Left lung (tissue), 10 donors: ENCODE measurements around the gene TBL1X. TPM values are rescaled to one million over a fixed set of nuclear protein-coding genes. Genes with fewer than 3 reads are reported as not detected.

Experiments used
- ATAC-seq: fragments of 200-7000 bp; cut with Tn5 transposase; one replicate; pipeline ENCODE4 v1.9.1; 2020; ENCODE audit warnings: moderate library complexity
- DNase-seq, 4 donors: peaks; one replicate each; pipeline ENCODE4 v3.0.0-alpha.2; 2013 to 2020
- H3K27ac ChIP-seq, 2 donors: fragments of 200-600 bp; sonication (generic) in 1 of 2; one replicate each; pipeline versions ENCODE4 v1.5.0 to v1.8.0; 2020 to 2021
- H3K27me3 ChIP-seq, 2 donors: fragments of 200-600 bp; sonication (generic) in 1 of 2; one replicate each; pipeline versions ENCODE4 v1.5.0 to v1.8.0; 2020 to 2021
- H3K36me3 ChIP-seq, 2 donors: fragments of 200-600 bp; sonication (generic) in 1 of 2; one replicate each; pipeline versions ENCODE4 v1.5.0 to v1.8.0; 2020 to 2021
- H3K4me1 ChIP-seq, 2 donors: fragments of 200-600 bp; one replicate each; pipeline ENCODE4 v1.8.0; 2021
- H3K4me3 ChIP-seq, 2 donors: fragments of 200-600 bp; sonication (generic) in 1 of 2; one replicate each; pipeline versions ENCODE4 v1.5.0 to v1.8.0; 2020 to 2021; ENCODE audit warnings: mild to moderate bottlenecking in 1 of 2
- H3K9me3 ChIP-seq, 2 donors: fragments of 200-600 bp; sonication (generic) in 1 of 2; one replicate each; pipeline versions ENCODE4 v1.5.0 to v1.8.0; 2020 to 2021
- CTCF ChIP-seq, 2 donors: fragments of 200-600 bp; sonication (generic) in 1 of 2; IDR thresholded peaks; one replicate each; pipeline versions ENCODE4 v1.5.0 to v1.8.0; 2021; ENCODE audit warnings: antibody characterized with exemption in 2 of 2
- intact Hi-C, 2 donors: fragments of 100-400 bp; cut with DNase I; formaldehyde crosslinking; loops; one replicate each; pipeline versions ENCODE4 v1.11.2 to v1.14.2; 2022
- polyA plus RNA-seq, 6 donors: library from polyadenylated mRNA; unstranded; fragments of 120-200 nt; gene quantifications; one replicate each; pipeline ENCODE4 v1.2.1, GENCODE V29; 2013; ENCODE audit not compliant: insufficient read length in 6 of 6
- total RNA-seq, 2 donors: library from RNA; stranded (reverse); fragmentation: NEBNext Ultra II Directional; extraction: Animal tissue kit (Norgen Biotek cat#: 25700); gene quantifications; one replicate each; pipeline ENCODE4 v1.2.1, GENCODE V29; 2021
- donor health status: DM: no; HTN: yes; CAD: no.
- donor health status: DM: no; HTN: no; CAD: no.

TBL1X gene
- total and polyA plus RNA-seq, 8 donors: 13.4 to 24.6 (median 21.6) TPM

GRCh38 chrX:9609987-9610386 lies 145.1 kb downstream of the TBL1X start:
- ATAC-seq: peak; percentile 92
- no peak for DNase-seq

GRCh38 chrX:9610771-9611392 lies 146.0 kb downstream of the TBL1X start:
- intact Hi-C loops: no loop called here
- Histone ChIP-seq H3K9me3 (no peaks in the 10 kb centered on the region), H3K27me3 (no peaks in the 10 kb centered on the region), H3K27ac (no peak overlapping the region), H3K4me3 (no peak overlapping the region), H3K36me3 (no peaks in the 10 kb centered on the region), H3K4me1 (no peaks in the 10 kb centered on the region)
- no peak for TF ChIP-seq CTCF (IDR thresholded peaks at IDR 0.05)
- ATAC-seq (no peak), DNase-seq (no peak)

More at GRCh38 chrX:9609987-9610386, 145.1 kb downstream of the TBL1X start:
- Histone ChIP-seq H3K27ac (no peak overlapping the region), H3K9me3 (no peaks in the 10 kb centered on the region), H3K4me1 (no peaks in the 10 kb centered on the region), H3K27me3 (no peaks in the 10 kb centered on the region), H3K36me3 (no peaks in the 10 kb centered on the region), H3K4me3 (no peak overlapping the region)
- no peak for TF ChIP-seq CTCF (IDR thresholded peaks at IDR 0.05)
- intact Hi-C loops: no loop called here

DNA sequence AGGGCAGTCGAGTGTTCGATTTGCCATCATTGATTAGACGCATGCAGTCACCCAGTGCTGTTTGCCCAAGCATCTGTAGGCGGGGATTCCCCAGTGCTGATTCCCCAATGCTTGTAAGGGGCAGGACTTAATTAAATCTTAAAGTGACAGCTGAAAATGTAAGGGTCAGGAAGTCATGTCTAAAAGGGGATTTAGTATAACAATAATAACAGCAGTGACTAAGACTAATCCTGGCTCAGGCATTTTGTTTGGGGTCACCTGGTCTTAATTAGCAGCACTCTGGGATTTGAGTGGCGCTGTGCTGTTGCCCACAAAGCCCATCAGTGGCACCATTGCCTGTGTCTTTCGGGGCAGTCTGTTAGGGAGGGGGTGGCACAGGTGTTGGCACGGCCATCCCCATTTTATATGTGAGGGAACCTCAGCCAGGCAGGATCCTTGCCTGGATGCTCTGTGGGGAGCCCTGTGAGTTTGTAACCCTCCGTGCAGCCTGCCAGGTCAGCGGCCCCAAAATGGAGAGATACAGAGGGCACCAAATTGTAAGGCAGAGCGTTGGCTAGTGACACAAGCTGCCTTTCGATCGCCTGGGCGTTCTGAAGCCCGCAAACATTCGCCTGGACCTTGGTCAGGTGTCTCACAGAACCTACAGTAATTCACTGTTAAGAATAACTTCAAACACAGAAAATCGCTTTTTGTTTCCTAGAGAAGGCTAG lies 146.7 kb downstream of the TBL1X start:
- H3K4me3 ChIP-seq: no peak overlapping the region
- no peaks in the 10 kb centered on the region for H3K9me3 ChIP-seq
- no peak overlapping the region for H3K27ac ChIP-seq
- no peaks in the 10 kb centered on the region for H3K36me3 ChIP-seq
- H3K4me1 ChIP-seq: no peaks in the 10 kb centered on the region
- no peaks in the 10 kb centered on the region for H3K27me3 ChIP-seq
- no peak for ATAC-seq
- no peak for TF ChIP-seq CTCF (IDR thresholded peaks at IDR 0.05)
- no peak for DNase-seq
- intact Hi-C loops: no loop called here

DNA sequence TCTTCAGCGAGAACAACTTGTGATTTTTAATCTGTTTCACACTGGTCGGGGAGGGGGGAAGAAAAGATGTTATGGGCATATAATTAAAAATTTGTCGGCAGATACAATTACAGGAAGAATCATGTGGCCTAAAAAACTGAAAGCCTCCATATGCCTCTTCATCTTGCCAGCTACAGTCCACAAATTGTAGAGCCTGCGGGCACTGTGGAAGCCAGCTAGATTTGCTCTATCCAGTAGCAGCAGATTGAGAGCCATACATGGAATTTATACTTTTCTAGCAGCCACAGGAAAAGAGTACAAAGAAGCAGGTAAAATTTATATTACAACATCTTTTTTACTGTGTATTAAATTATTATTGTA lies 147.3 kb downstream of the TBL1X start:
- ATAC-seq (no peak), DNase-seq (no peak)
- intact Hi-C loops: no loop called here
- TF ChIP-seq CTCF (IDR thresholded peaks at IDR 0.05): no peak
- Histone ChIP-seq H3K27me3 (no peaks in the 10 kb centered on the region), H3K27ac (no peak overlapping the region), H3K4me1 (no peaks in the 10 kb centered on the region), H3K36me3 (no peaks in the 10 kb centered on the region), H3K9me3 (no peaks in the 10 kb centered on the region), H3K4me3 (no peak overlapping the region)

DNA sequence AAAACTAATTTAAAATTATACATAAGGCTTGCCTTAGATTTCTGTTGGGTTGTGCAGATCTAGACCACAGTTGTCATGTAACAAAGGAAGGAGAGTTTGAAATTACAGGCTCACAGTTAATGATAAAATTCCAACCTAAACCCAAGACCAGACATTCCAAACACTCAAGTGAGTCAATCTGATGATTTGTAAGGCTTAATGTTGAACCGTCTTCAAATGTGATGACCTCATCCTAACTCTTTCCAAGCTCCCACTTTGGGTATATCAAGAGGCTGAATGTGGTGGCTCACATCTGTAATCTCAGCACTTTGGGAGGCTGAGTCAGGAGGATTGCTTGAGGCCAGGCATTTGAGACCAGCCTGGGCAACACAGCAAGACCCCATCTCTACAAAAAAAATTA lies 149.2 kb downstream of the TBL1X start:
- Histone ChIP-seq H3K4me1 (no peaks in the 10 kb centered on the region), H3K4me3 (no peak overlapping the region), H3K36me3 (no peaks in the 10 kb centered on the region), H3K27me3 (no peaks in the 10 kb centered on the region), H3K9me3 (no peaks in the 10 kb centered on the region), H3K27ac (no peak overlapping the region)
- ATAC-seq: no peak
- DNase-seq: no peak
- intact Hi-C loops: no loop called here
- no peak for TF ChIP-seq CTCF (IDR thresholded peaks at IDR 0.05)
